ENCODE results near the gene R3HDML.
A peak's percentile ranks its signal among the peaks of the same experiment; 100 is the strongest.

- TF ChIP-seq MEIS1 (CRISPR knock-in tag; IDR thresholded peaks at IDR 0.05; ENCODE audit: borderline replicate concordance): no peak
- TF ChIP-seq ZNF766 (CRISPR knock-in tag; IDR thresholded peaks at IDR 0.05; ENCODE audit: borderline replicate concordance): no peak
- no peak for TF ChIP-seq ZHX1 (CRISPR knock-in tag; IDR thresholded peaks at IDR 0.05; ENCODE audit: low read depth)
- 0 out of 2 replicates have a peak, but pooled peaks have one; percentile 8 for TF ChIP-seq MAX (IDR thresholded peaks at IDR 0.05)
- TF ChIP-seq HES4 (CRISPR knock-in tag; IDR thresholded peaks at IDR 0.05; ENCODE audit: borderline replicate concordance): no peak
- TF ChIP-seq ZBTB7A (CRISPR knock-in tag; IDR thresholded peaks at IDR 0.05): peak; percentile 77; the same call in 1 of the 2 replicates
- no peak for TF ChIP-seq ZBTB20 (CRISPR knock-in tag; IDR thresholded peaks at IDR 0.05; ENCODE audit: borderline replicate concordance, low read depth)
- no peak; the same call in 1 of the 2 replicates for TF ChIP-seq SIN3A (IDR thresholded peaks at IDR 0.05; ENCODE audit: borderline replicate concordance, low read depth, low read length)
- TF ChIP-seq MEF2D (CRISPR knock-in tag; IDR thresholded peaks at IDR 0.05): no peak
- no peak for TF ChIP-seq MAFK (conservative IDR thresholded peaks at IDR 0.05 in 1 of 2, IDR thresholded peaks at IDR 0.05 in 1 of 2; ENCODE audit: low read length in 2 of 2)
- no peak for TF ChIP-seq RARG (CRISPR knock-in tag; IDR thresholded peaks at IDR 0.05; ENCODE audit: low read depth)
- no peak for TF ChIP-seq ARID2 (CRISPR knock-in tag; IDR thresholded peaks at IDR 0.05; ENCODE audit: borderline replicate concordance)
- no peak for TF ChIP-seq RAD21 (CRISPR knock-in tag; IDR thresholded peaks at IDR 0.05)
Observed at GRCh38 chr20:44396369-44397130, 59.7 kb downstream of the R3HDML start.

Data from HepG2 (cell line).